Measurements from ENCODE around the gene NDUFB11.

NDUFB11 gene

GRCh38 chrX:47151435-47151834, 6.9 kb upstream of the NDUFB11 start:
- in situ Hi-C loops (cut with HindIII; ENCODE audit: low sequenced_read_pairs) = no loop called here
- TF ChIP-seq, protein P1, sequence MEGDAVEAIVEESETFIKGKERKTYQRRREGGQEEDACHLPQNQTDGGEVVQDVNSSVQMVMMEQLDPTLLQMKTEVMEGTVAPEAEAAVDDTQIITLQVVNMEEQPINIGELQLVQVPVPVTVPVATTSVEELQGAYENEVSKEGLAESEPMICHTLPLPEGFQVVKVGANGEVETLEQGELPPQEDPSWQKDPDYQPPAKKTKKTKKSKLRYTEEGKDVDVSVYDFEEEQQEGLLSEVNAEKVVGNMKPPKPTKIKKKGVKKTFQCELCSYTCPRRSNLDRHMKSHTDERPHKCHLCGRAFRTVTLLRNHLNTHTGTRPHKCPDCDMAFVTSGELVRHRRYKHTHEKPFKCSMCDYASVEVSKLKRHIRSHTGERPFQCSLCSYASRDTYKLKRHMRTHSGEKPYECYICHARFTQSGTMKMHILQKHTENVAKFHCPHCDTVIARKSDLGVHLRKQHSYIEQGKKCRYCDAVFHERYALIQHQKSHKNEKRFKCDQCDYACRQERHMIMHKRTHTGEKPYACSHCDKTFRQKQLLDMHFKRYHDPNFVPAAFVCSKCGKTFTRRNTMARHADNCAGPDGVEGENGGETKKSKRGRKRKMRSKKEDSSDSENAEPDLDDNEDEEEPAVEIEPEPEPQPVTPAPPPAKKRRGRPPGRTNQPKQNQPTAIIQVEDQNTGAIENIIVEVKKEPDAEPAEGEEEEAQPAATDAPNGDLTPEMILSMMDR (IDR thresholded peaks at IDR 0.05; ENCODE audit: low read depth, low read length) = no peak
- no peak for DNase-seq (ENCODE audit: low read depth, low spot score)
- H3K4me3 ChIP-seq (ENCODE audit: low read depth, low read length) = no peak overlapping the region

DNA sequence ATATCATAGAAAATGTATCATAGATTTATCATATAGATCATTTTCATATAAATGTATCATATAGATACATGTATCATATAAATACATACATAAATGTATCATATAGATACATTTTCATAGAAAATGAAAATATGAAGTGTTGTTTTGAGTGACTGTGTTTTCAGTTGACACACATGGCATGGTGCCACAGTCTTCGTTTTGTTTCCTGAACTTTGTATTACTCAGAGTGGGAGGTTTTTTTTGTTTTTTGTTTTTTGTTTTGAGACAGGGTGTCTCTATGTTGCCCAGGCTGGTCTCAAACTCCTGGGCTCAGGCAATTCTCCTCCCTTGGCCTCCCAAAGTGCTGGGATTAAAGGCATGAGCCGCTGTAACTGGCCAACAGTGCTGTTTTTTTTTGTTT, 4.4 kb upstream of the NDUFB11 start:
- no peak for DNase-seq (ENCODE audit: low read depth, low spot score)
- H3K4me3 ChIP-seq (ENCODE audit: low read depth, low read length) = no peak overlapping the region
- in situ Hi-C loops (cut with HindIII; ENCODE audit: low sequenced_read_pairs) = no loop called here
- TF ChIP-seq, protein P1 (IDR thresholded peaks at IDR 0.05; ENCODE audit: low read depth, low read length) = no peak

DNA sequence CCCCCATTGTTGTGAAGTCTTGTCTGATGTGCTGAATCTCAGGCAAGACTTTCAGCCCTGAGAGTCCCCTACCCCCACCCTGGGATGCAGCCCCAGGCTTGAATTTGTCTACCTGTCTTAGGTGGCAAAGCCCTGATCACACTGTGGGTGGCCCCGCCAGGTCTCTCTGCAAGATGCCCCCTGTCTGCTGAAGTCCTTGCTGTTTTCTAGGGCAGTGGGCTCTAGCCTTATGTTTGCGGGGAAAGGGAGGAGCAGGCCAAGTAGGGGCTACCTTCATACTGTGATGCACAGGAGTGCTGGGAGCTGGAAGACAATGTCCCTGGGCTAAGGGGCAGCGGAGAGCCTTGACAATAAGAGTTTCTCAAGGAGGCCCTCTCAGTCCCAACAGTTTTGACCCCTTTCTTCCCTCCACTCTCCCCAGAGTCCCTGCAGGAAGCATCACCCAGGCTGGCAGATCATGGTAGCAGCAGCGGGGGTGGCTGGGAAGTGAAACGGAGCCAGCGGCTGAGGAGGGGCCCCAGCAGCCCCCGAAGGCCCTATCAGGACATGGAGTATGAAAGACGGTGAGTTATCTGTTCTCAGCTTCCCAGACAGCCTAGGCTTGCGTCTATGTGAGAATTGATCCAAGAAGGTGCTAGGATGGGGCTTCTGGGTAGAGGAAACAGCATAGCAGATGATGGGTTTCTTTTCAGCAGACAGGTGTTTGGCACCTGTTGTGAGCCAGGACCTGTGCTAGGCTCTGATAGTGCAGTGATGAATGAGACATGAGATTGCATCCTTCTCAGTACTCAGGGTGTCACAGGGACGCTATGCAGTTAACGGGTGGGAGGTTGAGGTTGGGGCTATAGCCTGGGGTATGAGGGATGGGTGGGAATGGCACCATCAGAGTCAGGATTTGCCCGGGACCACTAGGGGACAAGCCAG, 2.7 kb upstream of the NDUFB11 start:
- H3K4me3 ChIP-seq (ENCODE audit: low read depth, low read length) = peak overlapping the region; percentile 78
- no peak for DNase-seq (ENCODE audit: low read depth, low spot score)
- TF ChIP-seq, protein P1 (IDR thresholded peaks at IDR 0.05; ENCODE audit: low read depth, low read length) = no peak
- in situ Hi-C loops (cut with HindIII; ENCODE audit: low sequenced_read_pairs) = no loop called here

DNA sequence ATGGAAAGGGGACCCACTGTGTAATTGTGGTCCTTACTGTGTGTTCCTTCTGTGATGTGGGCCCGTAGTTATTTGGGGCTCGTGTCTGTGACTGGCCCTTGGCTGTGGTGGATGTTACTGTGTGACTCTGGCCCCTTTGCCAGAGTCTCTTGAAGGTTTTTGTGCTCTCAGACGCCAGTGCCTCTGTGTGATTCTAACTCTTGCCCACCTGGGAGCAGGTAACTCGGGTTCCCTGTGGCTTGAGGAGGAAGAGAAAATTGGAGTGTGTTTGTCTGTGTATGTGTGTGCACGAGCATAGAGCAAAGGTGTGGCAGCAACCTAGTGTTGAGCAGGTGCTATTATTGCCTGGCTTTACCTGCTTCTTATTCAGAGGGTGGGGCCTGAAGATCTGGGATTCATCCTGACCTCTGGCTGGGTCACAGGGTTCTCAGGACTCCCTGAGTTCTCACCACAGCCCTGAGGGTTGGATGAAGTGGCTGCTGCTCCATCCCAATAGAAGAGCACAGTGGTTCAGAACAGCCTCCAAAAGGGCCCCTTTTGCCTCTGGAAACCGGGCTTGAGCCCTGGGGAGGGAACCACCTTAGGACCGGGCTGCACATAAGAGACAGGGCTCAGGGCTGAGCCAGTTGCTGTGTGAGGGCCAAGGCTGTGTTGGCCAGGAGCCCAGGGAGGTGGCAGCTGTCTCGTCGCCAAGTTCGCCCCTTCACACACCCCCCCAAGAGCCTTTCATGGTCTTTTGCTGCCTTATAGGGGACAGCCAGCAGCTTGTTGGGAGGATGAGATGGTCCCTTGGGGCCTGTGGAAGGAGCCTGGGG, 1.8 kb upstream of the NDUFB11 start:
- TF ChIP-seq, protein P1 (IDR thresholded peaks at IDR 0.05; ENCODE audit: low read depth, low read length) = no peak
- peak overlapping the region; percentile 78 for H3K4me3 ChIP-seq (ENCODE audit: low read depth, low read length)
- in situ Hi-C loops (cut with HindIII; ENCODE audit: low sequenced_read_pairs) = no loop called here
- no peak for DNase-seq (ENCODE audit: low read depth, low spot score)

GRCh38 chrX:47145395-47146120, 1.1 kb upstream of the NDUFB11 start:
- DNase-seq (ENCODE audit: low read depth, low spot score) = no peak
- peak overlapping the region; percentile 78 for H3K4me3 ChIP-seq (ENCODE audit: low read depth, low read length)
- in situ Hi-C loops (cut with HindIII; ENCODE audit: low sequenced_read_pairs) = no loop called here
- TF ChIP-seq, protein P1 (IDR thresholded peaks at IDR 0.05; ENCODE audit: low read depth, low read length) = no peak
